ENCODE results near the gene HSPB8. TPM values are rescaled to one million over a fixed set of nuclear protein-coding genes. Genes with fewer than 3 reads are reported as not detected.

The HSPB8 gene
- total and polyA plus RNA-seq, 8 donors: 13.6 to 68.6 (median 16.7) TPM

DNA sequence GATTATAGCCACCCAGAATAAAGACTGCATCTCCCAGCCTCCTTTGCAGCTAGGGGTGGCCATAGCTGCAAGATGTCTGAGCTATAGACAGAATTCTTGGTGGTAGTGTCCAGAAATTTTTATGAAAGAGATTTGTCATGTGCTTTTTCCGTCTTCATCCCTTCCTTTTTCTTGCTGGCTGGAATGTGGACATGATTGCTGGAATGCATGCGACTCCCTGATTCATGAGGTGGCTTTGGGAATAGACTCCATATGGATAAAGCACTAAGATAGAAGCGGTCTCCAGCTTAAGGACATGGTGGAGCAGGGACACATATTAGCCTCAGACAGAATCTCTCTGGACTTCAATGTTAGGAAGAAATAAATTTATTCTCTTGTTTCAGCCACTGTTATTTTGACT lies 10.0 kb upstream of the HSPB8 start:
- Histone ChIP-seq H3K27me3 (no peaks in the 10 kb centered on the region), H3K4me3 (no peak overlapping the region), H3K4me1 (no peaks in the 10 kb centered on the region), H3K36me3 (no peaks in the 10 kb centered on the region), H3K27ac (no peak overlapping the region), H3K9me3 (no peaks in the 10 kb centered on the region)
- intact Hi-C loops (cut with DNase I): no loop called here
- no peak for DNase-seq
- ATAC-seq: no peak
- TF ChIP-seq, protein P1, sequence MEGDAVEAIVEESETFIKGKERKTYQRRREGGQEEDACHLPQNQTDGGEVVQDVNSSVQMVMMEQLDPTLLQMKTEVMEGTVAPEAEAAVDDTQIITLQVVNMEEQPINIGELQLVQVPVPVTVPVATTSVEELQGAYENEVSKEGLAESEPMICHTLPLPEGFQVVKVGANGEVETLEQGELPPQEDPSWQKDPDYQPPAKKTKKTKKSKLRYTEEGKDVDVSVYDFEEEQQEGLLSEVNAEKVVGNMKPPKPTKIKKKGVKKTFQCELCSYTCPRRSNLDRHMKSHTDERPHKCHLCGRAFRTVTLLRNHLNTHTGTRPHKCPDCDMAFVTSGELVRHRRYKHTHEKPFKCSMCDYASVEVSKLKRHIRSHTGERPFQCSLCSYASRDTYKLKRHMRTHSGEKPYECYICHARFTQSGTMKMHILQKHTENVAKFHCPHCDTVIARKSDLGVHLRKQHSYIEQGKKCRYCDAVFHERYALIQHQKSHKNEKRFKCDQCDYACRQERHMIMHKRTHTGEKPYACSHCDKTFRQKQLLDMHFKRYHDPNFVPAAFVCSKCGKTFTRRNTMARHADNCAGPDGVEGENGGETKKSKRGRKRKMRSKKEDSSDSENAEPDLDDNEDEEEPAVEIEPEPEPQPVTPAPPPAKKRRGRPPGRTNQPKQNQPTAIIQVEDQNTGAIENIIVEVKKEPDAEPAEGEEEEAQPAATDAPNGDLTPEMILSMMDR (IDR thresholded peaks at IDR 0.05): no peak

DNA sequence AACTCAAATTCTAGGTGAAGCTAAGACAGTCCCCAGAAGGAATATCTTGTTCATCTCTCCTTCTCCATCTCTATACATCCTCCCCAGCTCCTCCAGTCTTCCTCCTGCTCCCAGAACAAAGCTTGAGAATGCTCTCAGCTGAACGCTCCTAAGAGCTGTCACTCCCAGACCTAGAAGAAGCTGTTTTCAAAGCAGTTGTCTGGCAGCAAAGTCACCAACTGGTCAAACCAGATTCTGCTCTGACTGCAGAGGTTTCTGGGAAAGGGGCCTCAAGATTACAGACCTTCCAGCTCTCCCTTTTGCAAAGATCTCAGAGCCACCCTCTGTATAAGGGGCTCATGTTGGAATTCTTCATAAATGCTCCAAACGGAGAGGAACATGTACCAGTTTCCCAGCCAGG lies 9.6 kb upstream of the HSPB8 start:
- DNase-seq (peak in 1 of 4 donors; percentile 50), ATAC-seq (peak; percentile 82)
- Histone ChIP-seq H3K27ac (no peak overlapping the region), H3K36me3 (no peaks in the 10 kb centered on the region), H3K4me3 (no peak overlapping the region), H3K9me3 (no peaks in the 10 kb centered on the region), H3K4me1 (no peaks in the 10 kb centered on the region), H3K27me3 (no peaks in the 10 kb centered on the region)
- TF ChIP-seq, protein P1 (IDR thresholded peaks at IDR 0.05): no peak
- intact Hi-C loops (cut with DNase I): no loop called here

DNA sequence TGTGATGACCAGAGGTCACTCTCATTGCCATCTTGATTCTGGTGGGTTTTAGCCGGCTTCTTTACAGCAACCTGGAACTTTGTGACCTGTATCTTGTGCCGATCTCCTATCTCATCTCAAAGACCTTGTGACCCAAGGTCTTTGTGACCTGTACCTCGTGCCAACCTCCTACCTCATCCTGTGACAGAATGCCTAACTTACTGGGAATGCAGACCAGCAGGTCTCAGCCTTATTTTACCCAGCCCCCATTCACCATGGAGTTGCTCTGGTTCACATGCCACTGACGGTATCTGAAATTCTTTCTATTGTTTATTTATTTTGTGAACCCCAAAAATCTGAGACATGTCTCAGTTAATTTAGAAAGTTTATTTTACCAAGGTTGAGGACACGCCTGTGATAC lies 7.4 kb upstream of the HSPB8 start:
- DNase-seq (no peak), ATAC-seq (no peak)
- Histone ChIP-seq H3K36me3 (no peaks in the 10 kb centered on the region), H3K4me1 (peaks cover 0 to 7% of the 10 kb centered on the region in 2 donors), H3K4me3 (no peak overlapping the region), H3K27me3 (no peaks in the 10 kb centered on the region), H3K27ac (no peak overlapping the region), H3K9me3 (no peaks in the 10 kb centered on the region)
- TF ChIP-seq, protein P1 (IDR thresholded peaks at IDR 0.05): no peak
- intact Hi-C loops (cut with DNase I): no loop called here

DNA sequence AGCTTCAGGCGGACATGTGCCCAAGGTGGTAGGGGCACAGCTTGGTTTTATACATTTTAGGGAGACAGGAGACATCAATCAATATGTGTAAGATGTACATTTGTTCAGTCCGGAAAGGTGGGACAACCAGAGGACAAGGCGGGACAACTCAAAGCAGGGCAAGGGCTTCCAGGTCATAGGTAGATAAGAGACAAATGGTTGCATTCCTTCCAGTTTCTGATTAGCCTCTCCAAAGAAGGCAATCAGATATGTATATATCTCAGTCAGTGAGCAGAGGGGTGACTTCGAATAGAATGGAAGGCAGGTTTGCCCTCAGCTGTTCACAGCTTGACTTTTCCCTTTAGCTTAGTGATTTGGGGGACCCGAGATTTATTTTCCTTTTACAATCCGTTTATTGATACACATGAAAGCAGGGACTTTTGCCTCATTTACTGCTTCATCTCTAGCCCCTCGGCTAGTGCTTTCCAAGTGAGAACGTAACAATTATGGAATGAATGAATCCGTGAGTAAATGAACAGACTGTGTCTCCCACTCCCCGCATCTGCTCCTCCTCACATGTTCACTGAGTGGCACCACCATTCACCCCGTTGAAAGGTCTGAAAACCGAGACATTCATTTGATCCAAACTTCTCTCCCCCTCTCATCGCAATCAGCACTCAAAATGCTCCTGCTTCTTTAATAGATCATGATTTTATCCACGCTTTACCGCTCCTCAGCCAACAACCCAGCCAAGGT lies 6.9 kb upstream of the HSPB8 start:
- H3K9me3 ChIP-seq: no peaks in the 10 kb centered on the region
- H3K27me3 ChIP-seq: no peaks in the 10 kb centered on the region
- intact Hi-C loops (cut with DNase I): no loop called here
- no peak for DNase-seq
- TF ChIP-seq, protein P1 (IDR thresholded peaks at IDR 0.05): no peak
- no peaks in the 10 kb centered on the region for H3K36me3 ChIP-seq
- H3K4me3 ChIP-seq: no peak overlapping the region
- H3K4me1 ChIP-seq: peaks cover 0 to 11% of the 10 kb centered on the region in 2 donors
- no peak for ATAC-seq
- no peak overlapping the region for H3K27ac ChIP-seq

DNA sequence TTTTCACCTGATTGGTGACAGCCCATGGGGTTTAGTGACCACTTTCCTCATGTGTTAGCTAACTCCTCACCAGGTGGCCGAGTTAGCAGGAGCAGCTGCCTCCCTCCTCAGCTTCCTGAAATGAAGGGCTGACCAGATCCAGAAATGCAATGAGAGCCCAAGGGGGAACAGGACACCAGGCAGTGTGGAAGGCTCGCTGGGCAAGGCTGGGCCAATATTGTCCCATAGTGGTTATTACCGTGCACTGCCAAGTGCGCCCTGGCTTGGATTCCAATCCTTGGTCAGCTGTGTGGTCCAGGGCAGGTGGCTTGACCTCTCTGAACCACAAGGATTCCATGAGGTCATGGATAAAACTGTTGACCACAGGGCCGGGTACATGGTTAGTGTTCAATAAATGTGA lies 3.6 kb upstream of the HSPB8 start:
- DNase-seq: no peak
- TF ChIP-seq, protein P1 (IDR thresholded peaks at IDR 0.05): no peak
- intact Hi-C loops (cut with DNase I): no loop called here

More for the DNA sequence above, 3.6 kb upstream of the HSPB8 start:
- Histone ChIP-seq H3K27ac (no peak overlapping the region), H3K4me3 (no peak overlapping the region), H3K4me1 (peaks cover 0 to 15% of the 10 kb centered on the region in 2 donors), H3K36me3 (no peaks in the 10 kb centered on the region), H3K27me3 (peaks cover 0 to 10% of the 10 kb centered on the region in 2 donors), H3K9me3 (no peaks in the 10 kb centered on the region)
- ATAC-seq: no peak
